Uterus (tissue), 4 donors: ENCODE data around the gene LRAT. TPM values are rescaled to one million over a fixed set of nuclear protein-coding genes. Genes with fewer than 3 reads are reported as not detected.

Experiments
- DNase-seq, 2 donors: peaks; one replicate each; pipeline ENCODE4 v3.0.0-alpha.2; 2019 to 2020
- H3K27ac ChIP-seq, 2 donors: fragments of 200-600 bp; sonication (generic); 1 replicate in 1 of 2; 2 replicates in 1 of 2; pipeline ENCODE4 v1.5.1; 2016 to 2018
- H3K27me3 ChIP-seq, 2 donors: fragments of 200-600 bp; sonication (generic); one replicate each; pipeline ENCODE4 v1.5.1; 2018 to 2019; ENCODE audit warnings: control low read depth in 1 of 2
- H3K36me3 ChIP-seq, 2 donors: fragments of 200-600 bp; sonication (generic); one replicate each; pipeline ENCODE4 v1.5.1; 2019; ENCODE audit warnings: control low read depth in 1 of 2
- H3K4me1 ChIP-seq, 2 donors: fragments of 200-600 bp; sonication (generic); one replicate each; pipeline ENCODE4 v1.5.1; 2018 to 2019; ENCODE audit warnings: control low read depth in 1 of 2
- H3K4me3 ChIP-seq, 2 donors: fragments of 200-600 bp; sonication (generic); 1 replicate in 1 of 2; 2 replicates in 1 of 2; pipeline ENCODE4 v1.5.1; 2018 to 2019; ENCODE audit warnings: mild to moderate bottlenecking in 1 of 2
- H3K9me3 ChIP-seq, 2 donors: fragments of 200-600 bp; sonication (generic); one replicate each; pipeline ENCODE4 v1.5.1; 2019; ENCODE audit warnings: control low read depth in 1 of 2
- CTCF ChIP-seq, 4 experiments: fragments of 200-600 bp in 2 of 4; fragments of 450-650 bp in 2 of 4; sonication (generic) in 2 of 4; IDR thresholded peaks; one replicate each; pipeline ENCODE4 v1.5.1; 2016 to 2019; ENCODE audit warnings: antibody characterized with exemption in 4 of 4, mild to moderate bottlenecking in 2 of 4, moderate library complexity in 1 of 4
- POLR2A ChIP-seq, 2 donors: fragments of 450-650 bp; IDR thresholded peaks; one replicate each; pipeline ENCODE4 v1.6.1; 2016; ENCODE audit warnings: antibody characterized with exemption in 2 of 2, mild to moderate bottlenecking in 1 of 2, moderate library complexity in 1 of 2
- intact Hi-C: fragments of 100-400 bp; cut with DNase I; formaldehyde crosslinking; loops from one replicate; pipeline ENCODE4 v1.15.1; 2023; ENCODE audit warnings: low total_unique reads
- total RNA-seq, 4 donors: library from RNA; depleted of rRNA in 3 of 4; stranded (reverse); fragments of >200 nt in 3 of 4; gene quantifications; one replicate each; pipeline versions ENCODE4 v1.1.0 to v1.2.4, GENCODE V29; 2014 to 2023
- donor health status: DM: yes; HTN: yes; CAD: no.

LRAT gene
- total RNA-seq, 4 donors from 2014 or later: 1.1 to 3.8 TPM; not detected in 2

GRCh38 chr4:154740462-154740861 lies 3.3 kb upstream of the LRAT start:
- intact Hi-C loops: no loop called here
- DNase-seq: no peak
- H3K9me3 ChIP-seq: no peaks in the 10 kb centered on the region
- H3K4me3 ChIP-seq: no peak overlapping the region
- no peak overlapping the region for H3K27ac ChIP-seq
- TF ChIP-seq CTCF (IDR thresholded peaks at IDR 0.05) (no peak), POLR2A (IDR thresholded peaks at IDR 0.05) (no peak)
- H3K27me3 ChIP-seq: peaks cover 4 to 16% of the 10 kb centered on the region in 2 donors
- peaks cover 0 to 6% of the 10 kb centered on the region in 2 donors for H3K4me1 ChIP-seq
- no peaks in the 10 kb centered on the region for H3K36me3 ChIP-seq

DNA sequence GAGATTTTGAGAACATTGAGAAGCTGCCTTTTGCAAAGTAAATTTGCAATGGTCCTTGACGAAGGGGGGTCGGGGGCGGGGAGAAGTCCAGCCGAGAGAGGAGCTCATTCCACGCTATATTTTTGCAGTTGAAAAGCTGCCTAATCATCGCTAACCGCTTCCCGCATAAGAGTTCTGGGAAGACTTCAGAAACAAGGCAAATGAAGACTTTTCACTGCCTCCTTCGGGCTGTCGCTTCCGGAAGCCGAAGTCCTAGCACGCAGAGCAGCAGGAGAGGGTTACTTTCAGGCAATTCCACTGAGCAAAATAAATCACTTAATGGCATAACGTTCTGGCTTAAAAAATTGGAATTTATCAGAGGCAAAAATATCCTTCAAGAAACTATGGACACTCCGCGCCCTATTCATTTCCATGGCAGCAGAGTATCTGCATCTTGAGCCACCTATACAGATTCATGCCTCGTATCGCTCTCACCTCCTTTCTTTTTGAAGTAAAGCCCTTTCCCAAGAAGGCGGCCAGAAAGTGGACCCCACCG lies 2.6 kb upstream of the LRAT start:
- no peak overlapping the region for H3K27ac ChIP-seq
- no peak for TF ChIP-seq POLR2A (IDR thresholded peaks at IDR 0.05)
- no peak for DNase-seq
- no peaks in the 10 kb centered on the region for H3K36me3 ChIP-seq
- peaks cover 4 to 17% of the 10 kb centered on the region in 2 donors for H3K27me3 ChIP-seq
- no peak overlapping the region for H3K4me3 ChIP-seq
- no peaks in the 10 kb centered on the region for H3K9me3 ChIP-seq
- peaks cover 0 to 6% of the 10 kb centered on the region in 2 donors for H3K4me1 ChIP-seq
- intact Hi-C loops: no loop called here

DNA sequence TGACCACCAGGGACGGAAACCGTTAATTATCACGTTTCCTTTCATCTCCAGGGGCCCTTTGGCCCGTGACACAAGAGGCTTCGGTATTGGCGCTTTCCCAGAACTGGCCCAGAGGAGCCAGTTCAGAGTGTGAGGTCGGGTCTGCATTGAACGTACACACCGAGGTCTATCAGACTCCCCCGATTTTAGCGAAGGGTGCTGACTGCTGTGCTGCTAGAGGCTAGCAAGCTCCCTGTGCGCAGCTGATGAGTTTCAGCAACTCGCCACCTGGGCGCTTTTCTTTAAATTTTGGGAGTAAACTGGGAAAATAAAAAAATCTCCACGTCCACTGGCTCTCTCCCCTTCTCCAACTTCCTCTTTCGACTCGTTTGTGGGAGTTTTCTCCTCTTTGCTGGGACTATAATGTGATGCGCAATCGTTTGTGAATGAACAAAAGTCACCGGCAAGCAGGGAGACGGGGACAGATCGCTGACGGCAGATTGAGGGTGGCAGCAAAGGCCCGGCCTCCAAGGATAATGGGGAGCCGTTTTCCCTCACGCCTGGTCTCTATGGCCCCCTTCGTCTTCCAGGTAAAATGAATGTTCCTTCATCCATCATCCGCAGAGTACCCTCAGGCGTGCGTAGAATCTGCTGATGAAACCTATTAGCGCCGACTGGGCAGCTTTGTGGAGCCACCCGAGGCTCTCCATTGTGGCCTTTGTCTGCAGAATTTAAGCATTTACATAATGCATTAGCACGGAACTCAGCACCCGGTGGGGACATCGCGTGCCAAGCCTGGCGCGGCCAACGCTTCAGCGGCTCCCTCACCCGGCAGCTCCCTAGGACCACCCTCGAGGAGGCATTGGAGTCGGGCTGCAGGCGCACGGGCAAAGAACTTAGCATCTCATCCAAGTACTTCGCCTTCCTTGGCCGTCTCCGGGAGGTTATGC lies 1.6 kb upstream of the LRAT start:
- H3K4me3 ChIP-seq: peak overlapping the region in 1 of 2 donors; percentile 6
- no peak for DNase-seq

GRCh38 chr4:154744341-154744926 lies 634 bp downstream of the LRAT start:
- no peaks in the 10 kb centered on the region for H3K36me3 ChIP-seq
- TF ChIP-seq CTCF (IDR thresholded peaks at IDR 0.05): no peak
- TF ChIP-seq POLR2A (IDR thresholded peaks at IDR 0.05): no peak
- intact Hi-C loops: no loop called here
- peak overlapping the region; percentile 12 to 35 for H3K4me3 ChIP-seq
- H3K9me3 ChIP-seq: no peaks in the 10 kb centered on the region
- H3K4me1 ChIP-seq: peaks cover 0 to 6% of the 10 kb centered on the region in 2 donors
- no peak for DNase-seq
- H3K27ac ChIP-seq: no peak overlapping the region
- H3K27me3 ChIP-seq: peaks cover 4 to 17% of the 10 kb centered on the region in 2 donors

More for the DNA sequence above, 1.6 kb upstream of the LRAT start:
- intact Hi-C loops: no loop called here
- H3K4me1 ChIP-seq: peaks cover 0 to 6% of the 10 kb centered on the region in 2 donors
- peaks cover 4 to 17% of the 10 kb centered on the region in 2 donors for H3K27me3 ChIP-seq
- H3K27ac ChIP-seq: no peak overlapping the region
- no peaks in the 10 kb centered on the region for H3K9me3 ChIP-seq
- TF ChIP-seq POLR2A (IDR thresholded peaks at IDR 0.05) (no peak), CTCF (IDR thresholded peaks at IDR 0.05) (no peak)
- no peaks in the 10 kb centered on the region for H3K36me3 ChIP-seq

DNA sequence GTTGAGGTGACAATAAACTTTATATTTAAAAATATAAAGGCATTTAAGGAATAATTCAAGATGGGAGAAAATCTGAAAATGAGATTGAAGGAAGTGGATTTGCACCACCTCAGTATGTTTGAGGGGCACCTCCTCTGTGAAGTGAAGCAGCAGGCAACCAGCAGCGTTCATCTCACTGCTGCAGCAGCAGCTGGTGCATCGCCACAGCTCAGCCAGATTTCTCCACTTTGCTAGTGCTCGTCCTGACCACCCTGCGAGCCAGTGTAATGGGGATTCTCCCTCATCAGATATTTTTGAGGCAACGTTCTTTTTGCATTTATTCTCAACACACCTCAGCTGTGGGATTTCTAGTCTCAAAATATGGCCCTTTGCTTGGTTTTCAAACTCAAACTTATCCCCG lies 13.9 kb downstream of the LRAT start:
- H3K27ac ChIP-seq: no peak overlapping the region
- no peak for TF ChIP-seq POLR2A (IDR thresholded peaks at IDR 0.05)
- TF ChIP-seq CTCF (IDR thresholded peaks at IDR 0.05): no peak
- no peak for DNase-seq
- no peaks in the 10 kb centered on the region for H3K4me1 ChIP-seq
- no peaks in the 10 kb centered on the region for H3K36me3 ChIP-seq
- no peak overlapping the region for H3K4me3 ChIP-seq
- H3K9me3 ChIP-seq: no peaks in the 10 kb centered on the region
- H3K27me3 ChIP-seq: no peaks in the 10 kb centered on the region
- intact Hi-C loops: no loop called here
